Activated CD8-positive, alpha-beta memory T cell treated with anti-CD3 and anti-CD28 coated beads for 24 hours (primary cell): ENCODE results near the gene COL28A1.
"Not testable (repeated sequence)": the region's sequence is repeated elsewhere in the genome, so short reads cannot be mapped to it uniquely, and the experiment has no call there.

Source experiments
- DNase-seq: peaks from one replicate; pipeline ENCODE4 v3.0.0-alpha.2; 2020

The COL28A1 gene

DNA sequence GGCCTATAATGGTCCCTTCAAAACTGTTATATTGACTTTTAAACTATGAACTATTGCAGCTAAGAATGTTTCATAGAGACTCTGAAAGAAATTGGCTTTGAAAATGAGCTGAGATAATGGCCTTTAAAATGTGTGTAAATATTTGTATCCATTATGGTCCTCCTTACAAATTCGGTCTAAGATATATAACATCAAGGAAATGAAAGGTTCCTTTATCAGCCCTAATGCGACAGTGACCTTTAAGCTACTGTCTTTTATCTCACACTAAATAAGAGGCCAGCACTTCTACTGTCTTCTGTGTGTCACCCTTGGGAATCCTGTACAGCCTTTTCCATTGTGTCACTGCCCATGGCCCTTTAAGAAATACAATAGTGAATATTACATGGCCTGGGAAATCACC is 19.5 kb downstream of the COL28A1 start:
- no peak for DNase-seq

DNA sequence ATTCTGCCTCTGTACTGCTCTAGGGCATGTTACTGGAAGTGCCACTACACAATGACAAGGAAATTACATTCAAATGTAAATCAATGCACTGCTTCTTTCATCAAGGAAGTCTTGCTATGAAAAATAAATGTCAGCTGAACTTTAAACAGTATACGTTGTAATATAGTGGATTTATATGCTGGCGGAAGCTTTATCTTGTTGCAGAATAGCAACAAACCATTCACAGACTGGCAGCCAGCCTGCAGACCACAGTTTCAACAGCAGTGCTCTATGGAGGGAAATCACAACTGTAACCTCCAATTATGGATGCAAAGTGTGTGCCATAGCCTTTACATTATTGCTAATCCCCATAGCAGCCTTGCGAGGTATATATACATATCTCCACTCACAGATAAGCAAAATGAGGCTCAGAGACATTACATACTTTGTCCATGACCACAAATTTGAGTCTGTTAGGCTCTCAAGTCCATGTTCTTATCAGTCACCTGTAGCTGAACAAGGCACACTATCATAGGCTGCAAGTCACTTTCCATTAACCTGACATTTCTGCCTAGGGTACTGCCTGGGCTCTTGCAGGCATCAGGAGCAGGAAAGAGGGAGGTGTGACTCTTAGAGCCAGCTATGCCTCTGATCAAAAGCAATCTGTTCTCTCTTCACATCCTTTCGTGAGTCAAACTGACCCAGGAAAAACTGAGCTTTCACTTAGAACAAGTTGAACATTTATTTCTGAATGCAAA is 22.6 kb downstream of the COL28A1 start:
- no peak for DNase-seq

DNA sequence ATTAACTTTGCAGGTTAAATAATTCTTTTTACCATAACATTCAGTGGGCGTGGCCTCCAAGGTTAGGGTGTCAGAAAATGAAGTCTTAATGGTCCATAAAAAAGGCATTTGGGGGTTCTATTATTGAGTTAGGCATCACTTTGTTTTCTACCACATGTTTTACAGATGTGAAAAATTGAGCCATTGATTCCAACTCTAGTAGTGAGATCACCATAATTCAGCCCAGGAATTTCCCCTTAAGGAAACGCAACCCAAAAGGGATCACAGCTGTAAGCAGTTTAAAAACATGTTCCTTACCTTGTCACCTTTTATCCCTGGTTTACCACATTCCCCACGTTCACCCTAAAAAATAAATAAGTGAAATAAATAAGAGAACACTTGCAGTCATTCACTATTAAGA is 24.9 kb downstream of the COL28A1 start:
- no peak for DNase-seq

DNA sequence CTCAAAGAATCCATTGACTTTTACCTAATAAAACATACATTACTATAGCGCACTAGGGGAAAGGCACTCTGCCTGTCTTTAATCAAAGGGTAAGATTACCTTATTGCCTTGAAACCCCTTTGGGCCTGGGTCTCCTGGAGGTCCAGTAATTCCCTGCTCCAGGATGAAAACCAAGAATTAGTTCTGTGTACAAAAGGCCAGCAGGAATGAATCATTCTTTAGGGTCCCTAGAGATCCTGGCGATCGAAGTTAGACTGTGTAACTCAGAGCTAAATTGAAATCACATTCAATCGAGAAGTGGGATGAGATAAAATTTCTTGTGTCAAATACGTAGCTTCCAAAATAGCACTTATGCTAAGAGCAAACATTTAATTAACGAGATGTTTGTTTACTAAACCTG is 29.8 kb downstream of the COL28A1 start:
- DNase-seq = no peak

DNA sequence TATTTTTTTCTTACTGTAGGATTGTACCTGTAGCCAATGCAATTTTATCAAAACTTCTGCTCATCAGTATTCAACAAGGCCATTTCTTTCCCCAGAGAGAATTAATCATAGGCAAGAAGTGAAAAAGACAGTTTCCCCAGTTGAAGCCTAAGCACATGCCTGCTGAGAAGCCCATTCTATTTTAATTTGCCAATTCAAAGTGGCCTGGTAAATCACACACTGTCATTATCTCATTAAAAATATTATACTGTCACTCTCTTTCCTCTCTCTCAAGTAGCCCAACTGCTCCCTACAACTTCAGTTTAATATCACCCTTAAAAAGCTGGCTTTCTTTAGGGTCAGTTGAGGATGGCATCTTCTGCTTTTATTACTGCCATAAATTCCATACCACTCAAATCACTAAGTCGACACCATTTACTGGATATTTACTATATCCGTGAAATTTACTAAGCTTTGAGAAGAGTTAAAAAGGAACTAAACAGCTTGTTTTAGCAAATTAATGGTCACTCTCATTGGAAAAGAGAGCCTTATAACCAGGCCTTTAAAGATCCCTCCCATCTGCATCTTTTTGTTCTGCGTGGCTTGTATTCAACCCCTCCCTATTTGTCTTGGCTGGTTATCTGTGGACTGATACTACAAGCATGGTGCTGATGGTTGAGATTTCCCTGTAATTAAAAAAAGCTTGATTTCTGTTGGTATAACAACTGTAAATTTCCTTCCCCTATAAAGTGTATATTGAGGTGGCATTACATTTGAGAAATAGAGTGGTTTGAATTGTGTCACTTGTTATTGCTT is 30.6 kb downstream of the COL28A1 start:
- DNase-seq = no peak

DNA sequence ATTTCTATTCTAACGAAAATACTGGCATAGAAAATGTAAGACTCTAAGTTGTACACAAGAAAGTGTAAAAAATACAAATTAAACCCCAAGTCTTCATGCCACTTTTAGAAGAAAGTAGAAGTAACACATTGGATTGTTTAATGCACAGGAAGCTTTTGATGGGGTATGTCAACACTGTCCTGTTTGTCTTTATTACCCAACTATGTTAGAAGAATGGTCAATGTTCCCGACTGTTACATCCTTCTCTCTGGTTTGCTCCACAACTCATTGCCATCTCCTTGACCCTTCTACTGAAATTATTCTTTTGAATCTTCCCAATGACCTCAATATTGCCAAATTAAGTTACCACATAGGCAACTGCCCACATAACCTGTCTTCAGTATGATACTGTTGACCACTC is 35.8 kb downstream of the COL28A1 start:
- no peak for DNase-seq

DNA sequence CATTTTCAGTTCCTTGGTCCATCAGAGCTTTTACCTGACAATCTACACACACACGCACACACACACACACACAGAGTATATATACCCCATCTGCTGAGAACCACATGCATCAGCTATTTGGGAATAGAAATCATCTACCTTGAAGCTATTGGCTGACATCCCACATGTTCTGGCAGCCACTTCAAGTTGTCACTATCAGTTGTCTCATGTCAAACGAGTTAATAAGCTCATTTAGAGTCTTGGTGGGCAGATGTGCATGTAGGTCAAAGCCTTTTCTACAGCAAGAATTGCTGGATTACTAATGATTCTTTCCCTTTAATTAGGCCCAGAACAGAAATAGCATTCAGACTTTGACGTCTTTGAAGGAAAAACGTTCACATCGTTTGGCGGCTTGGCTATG is 36.8 kb downstream of the COL28A1 start:
- DNase-seq = no peak

DNA sequence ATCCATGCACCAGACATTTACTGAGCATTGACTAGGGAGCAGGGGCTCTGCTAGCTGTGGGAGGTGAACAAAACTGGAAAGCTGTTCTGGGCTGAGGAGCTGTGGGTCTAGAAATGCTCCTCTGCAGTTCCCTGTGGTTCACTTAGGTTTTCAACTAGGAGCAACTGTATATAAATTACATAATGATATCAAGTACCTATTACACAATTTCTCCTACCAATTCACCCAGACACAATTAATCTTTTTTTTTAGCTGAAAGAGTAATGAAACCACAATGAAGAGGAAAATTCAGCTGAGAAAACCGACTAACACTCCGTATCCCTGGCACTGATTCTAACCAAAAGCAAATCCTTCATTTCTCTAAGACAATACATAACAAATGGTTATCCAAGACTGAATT is 39.4 kb downstream of the COL28A1 start:
- DNase-seq = no peak

DNA sequence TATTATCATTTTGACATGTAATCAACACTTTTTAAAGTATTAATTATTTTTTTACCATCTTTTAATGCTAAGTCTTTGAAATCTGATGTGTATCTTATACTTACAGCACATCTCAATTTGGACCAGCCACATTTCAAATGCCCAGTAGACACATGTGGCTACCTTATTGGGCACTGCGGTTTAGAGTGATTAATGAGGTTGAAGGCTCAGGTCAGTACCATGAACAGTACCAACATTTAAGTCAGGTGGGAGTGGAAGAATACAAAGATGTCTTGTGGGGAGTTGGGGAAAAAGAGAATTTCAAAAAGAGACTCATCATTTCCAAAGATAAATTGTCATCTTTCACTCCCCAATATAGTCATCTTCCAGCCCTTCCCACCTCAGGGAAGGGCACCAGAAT is 40.5 kb downstream of the COL28A1 start:
- DNase-seq = no peak

DNA sequence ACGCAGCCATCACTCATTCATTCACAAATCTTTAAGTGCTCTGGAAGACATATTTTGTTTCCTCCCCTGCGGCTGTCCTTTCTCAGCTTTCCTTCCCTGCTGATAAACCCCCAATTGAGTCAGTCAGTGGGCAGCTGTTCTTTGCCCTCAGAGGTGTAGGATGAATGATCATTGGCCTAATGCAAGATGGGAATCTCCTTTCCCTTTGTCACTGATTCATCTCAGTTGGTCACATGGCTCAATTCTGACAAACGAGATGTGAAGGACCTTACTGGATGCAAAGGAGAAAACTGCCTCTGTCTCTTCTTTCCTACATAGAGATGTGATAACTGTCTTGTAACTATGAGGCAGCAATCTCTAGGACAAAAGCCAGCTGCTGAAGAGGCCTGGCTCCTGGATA is 44.6 kb downstream of the COL28A1 start:
- no peak for DNase-seq

DNA sequence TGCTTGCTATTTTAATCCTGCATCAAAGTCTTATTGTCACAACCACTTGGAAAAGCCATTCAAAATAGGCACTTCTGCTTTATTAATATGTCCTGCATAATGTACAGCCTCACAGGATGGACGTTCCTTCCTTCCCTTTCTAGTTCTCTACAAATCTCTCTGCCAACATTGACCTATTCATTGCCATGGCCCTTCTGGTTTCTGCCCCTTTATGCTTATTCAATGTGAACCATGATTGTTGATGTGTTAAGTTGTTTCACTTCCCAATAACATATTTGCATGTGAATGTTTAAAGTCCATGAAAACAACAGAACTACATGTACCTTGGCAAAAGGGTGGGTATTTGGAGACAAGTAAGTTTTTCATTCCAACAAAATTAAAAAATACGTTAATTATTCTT is 45.7 kb downstream of the COL28A1 start:
- no peak for DNase-seq

DNA sequence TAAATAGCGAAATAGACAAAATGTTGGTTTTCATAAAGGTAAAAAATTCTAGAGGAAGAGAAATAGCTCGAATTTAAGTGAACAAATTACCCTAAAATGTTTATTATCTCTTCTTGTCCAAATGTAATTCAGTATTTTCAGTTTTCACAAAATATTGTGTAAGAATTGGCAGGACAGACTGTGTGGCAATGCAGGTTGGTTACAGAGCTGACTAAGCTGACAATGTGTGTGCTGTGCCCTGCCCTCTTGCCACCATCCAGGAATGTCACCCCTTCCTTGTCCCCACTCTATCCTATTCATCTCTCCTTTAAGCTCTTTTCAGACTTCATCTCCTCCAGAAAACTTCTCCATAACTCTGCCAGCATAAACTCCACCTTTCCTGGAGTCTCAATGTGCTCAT is 46.1 kb downstream of the COL28A1 start:
- no peak for DNase-seq

DNA sequence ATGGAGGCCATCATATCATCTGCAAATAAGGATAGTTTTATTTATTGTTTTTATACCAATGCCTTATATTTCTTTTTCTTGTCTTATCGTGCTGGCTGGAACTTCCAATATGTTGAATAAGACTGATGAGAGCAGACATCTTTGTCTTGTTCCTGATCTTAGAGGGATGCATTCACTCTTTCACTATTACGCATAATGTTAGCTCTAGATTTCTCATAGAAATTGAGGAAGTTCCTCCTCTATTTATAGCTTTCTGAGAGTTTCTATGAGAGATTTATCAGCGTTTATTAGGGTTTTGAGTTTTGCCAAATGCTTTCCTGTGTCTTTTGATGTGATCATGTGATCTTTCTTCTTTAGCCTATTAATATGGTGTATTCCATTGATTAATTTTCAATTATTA is 49.3 kb downstream of the COL28A1 start:
- no peak for DNase-seq

DNA sequence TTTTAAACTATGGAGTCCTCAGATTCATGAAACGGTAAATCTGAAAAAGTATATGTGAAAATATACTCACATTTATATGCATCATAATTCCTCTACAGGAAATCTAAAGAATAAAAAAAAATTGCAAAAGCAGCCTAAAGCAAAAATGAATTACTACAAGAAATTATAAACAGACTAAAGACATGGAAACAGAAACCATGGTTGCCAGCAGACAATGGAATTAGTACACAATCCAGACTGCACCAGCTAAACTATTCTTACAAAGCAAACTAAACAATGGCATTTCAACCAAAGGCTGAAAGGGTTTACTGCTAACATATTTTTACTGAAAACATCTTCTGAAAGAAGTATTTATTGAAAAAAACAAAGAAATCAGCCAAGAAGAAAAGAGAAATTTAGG is 51.6 kb downstream of the COL28A1 start:
- no peak for DNase-seq

DNA sequence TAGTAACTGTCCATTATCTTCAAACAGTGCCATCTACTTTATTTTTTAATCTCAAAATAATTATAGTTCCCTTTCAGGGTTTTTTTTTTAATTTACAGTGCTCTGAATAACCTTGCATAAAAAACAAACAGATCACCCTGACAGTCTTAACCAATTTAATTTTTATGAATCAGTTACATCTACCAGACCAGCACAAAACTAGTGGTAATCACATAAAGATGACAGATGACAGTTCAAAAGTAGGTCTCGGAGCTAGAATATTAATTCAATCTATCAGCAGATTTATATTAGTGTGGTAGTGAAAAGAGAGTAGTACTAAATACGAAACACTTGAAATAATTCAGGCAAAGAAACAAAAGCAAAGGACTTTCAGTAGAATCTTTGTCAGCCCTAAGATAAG is 53.9 kb downstream of the COL28A1 start:
- DNase-seq = no peak

DNA sequence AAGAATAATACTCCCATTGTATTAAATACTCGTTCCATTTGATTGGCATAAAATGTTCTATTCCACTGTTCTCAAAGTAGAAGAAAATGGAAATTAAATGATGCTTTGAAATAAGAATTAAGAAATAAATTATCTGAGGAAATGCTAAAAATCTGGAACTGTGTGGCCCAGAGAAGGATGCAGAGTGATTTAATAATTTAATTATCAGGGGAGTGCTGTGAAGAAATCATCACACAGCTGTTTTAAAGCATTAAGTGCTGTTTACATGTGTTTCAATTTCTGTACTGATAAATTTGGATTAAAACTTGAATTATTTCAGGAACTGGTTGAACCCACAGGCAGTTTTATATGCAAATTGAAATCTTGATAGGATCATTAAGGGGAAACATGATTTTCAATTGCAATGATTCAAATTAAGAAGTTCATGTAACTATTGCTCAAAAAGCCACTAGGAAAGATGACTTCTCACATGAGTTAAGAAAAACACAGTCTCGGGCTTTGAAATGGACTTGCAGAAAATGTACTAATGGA is 56.3 kb downstream of the COL28A1 start:
- DNase-seq = no peak

DNA sequence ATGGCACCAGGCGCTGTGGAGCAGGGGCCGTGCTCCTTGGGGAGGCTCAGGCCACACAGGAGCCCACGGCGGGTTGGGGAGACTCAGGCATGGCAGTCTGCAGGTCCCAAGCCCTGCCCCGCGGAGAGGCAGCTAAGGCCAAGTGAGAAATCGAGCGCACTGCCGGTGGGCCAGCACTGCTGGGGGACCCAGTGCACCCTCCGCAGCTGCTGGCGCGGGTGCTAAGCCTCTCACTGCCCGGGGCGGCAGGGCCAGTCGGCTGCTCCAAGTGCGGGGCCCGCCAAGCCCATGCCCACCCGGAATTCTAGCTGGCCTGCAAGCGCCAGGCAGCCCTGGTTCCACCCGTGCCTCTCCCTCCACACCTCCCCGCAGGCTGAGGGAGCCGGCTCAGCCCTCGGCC is 57.1 kb downstream of the COL28A1 start:
- DNase-seq = no peak

DNA sequence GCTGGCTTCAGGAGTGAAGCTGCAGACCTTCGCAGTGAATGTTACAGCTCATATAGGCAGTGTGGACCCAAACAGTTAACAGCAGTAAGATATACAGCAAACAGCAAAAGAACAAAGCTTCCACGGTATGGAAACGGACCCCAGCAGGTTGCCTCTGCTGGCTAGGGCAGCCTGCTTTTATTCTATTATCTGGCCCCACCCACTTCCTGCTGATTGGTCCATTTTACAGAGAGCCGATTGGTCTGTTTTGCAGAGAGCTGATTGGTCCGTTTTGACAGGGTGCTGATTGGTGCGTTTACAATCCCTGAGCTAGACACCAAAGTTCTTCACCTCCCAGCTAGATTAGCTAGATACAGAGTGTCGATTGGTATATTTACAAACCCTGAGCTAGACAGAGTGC is 58.0 kb downstream of the COL28A1 start:
- DNase-seq = not testable (repeated sequence)

DNA sequence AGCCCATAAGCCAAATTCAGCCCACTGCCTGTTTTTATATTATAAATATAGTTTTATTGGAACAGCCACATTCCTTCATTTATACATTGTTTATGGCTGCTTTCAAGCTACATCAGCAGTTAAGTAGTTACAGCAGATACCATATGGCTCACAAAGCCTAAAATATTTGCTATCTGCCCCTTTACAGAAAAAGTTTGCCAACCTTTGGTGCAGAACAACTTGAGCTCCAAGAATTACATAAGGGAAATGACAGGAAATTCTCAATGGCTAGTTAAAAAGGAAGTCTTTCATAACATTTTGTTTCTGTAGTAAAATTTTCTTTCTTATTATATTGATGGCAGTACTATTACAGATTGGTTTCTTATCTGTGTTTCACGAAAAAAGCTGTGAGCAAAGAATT is 59.3 kb downstream of the COL28A1 start:
- no peak for DNase-seq

DNA sequence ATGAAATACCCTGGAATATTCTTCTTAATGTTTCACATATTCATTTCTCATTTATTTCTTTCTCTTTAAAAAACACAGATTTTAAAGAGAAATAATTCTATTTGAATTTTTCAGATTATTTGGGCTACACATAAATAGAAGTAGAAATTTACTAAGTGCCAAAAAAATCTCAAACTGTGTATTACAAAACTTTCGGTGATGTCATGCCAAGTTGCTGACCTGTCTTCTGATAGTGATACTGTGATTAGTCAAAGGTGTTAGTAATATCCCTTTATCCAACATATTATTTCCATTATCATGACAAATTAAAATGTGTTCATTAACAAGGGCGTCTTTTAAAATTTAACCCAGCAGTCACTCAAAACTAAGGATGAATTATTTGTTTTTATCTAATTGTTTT is 60.1 kb downstream of the COL28A1 start:
- no peak for DNase-seq

DNA sequence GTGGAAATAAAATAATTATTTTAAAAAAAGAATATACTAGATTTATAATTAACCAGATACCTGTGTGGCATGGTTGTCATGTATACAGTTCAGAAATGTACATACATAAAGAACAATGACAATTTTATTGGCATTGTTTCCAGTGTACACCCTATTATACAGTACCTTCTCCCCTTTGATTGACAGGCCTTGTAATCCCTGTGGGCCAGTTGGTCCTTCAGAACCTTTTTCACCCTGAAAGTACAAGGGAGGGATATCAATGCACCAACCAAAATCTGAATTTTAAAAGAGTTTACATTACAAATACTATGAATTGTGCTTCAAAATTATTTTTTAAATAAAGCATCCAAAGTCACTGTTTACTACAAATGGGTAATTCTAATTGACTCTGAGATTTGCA is 61.2 kb downstream of the COL28A1 start:
- DNase-seq = no peak

DNA sequence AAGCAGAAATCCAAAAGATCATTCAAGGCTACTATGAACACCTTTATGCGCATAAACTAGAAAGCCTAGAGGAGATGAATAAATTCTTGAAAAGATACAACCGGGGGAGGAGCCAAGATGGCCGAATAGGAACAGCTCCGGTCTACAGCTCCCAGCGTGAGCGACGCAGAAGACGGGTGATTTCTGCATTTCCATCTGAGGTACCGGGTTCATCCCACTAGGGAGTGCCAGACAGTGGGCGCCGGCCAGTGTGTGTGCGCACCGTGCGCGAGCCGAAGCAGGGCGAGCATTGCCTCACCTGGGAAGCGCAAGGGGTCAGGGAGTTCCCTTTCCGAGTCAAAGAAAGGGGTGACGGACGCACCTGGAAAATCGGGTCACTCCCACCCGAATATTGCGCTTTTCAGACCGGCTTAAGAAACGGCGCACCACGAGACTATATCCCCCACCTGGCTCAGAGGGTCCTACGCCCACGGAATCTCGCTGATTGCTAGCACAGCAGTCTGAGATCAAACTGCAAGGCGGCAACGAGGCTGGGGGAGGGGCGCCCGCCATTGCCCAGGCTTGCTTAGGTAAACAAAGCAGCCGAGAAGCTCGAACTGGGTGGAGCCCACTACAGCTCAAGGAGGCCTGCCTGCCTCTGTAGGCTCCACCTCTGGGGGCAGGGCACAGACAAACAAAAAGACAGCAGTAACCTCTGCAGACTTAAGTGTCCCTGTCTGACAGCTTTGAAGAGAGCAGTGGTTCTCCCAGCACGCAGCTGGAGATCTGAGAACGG is 70.5 kb downstream of the COL28A1 start:
- not testable (repeated sequence) for DNase-seq

DNA sequence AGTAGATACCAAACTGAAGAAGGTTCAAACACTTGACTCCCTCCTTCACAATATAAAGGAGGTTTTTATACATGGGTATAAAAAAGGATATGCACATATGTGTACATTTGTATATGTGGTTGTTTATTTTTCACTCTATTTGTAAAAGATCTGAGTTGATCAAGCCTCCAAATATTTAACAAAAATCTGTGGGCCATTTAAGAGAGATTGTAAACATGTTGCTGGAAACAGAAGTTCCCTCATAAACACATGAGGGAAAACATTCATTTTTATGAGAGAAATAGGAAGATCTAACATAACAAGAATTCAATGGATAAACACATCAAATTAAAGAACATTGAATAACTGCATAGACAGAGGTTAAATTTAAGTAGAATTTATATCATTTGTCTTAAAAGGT is 81.7 kb downstream of the COL28A1 start:
- DNase-seq = no peak

DNA sequence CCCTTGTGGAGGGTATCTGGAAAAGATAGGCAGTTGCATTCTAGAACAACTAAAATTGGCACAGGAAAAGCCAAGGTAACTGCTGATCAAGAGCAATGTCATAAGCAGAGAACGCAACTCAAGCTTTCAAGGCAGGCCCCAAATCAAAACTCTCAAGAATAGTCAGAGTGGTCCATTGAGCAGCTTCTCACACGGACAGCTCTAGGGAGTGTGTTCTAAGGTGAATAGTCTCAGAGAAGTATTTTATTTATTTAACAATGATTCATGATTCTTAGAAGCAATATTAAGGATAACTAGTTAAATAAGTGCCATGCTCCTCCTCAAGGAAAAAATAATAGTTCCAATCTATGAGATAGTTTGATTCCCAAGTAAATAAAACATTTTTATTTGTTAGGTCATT is 83.0 kb downstream of the COL28A1 start:
- DNase-seq = no peak
